Mononuclear cell (primary cell): ENCODE results near the gene FLII. TPM values are rescaled to one million over a fixed set of nuclear protein-coding genes. Genes with fewer than 3 reads are reported as not detected.

Experiments used
- H3K27me3 ChIP-seq: 2 replicates; pipeline ENCODE4 v1.6.0; 2011; ENCODE audit warnings: low read length, control low read depth; ENCODE audit not compliant: insufficient read depth
- H3K4me1 ChIP-seq: 2 replicates; pipeline ENCODE4 v1.5.1; 2011; ENCODE audit warnings: mild to moderate bottlenecking, low read length, control low read depth; ENCODE audit not compliant: insufficient read depth
- H3K4me3 ChIP-seq: 2 replicates; pipeline ENCODE4 v1.5.1; 2011; ENCODE audit warnings: mild to moderate bottlenecking, low read length, moderate library complexity
- H3K9me3 ChIP-seq: 2 replicates; pipeline ENCODE4 v1.5.1; 2011; ENCODE audit warnings: low read depth, mild to moderate bottlenecking, control low read depth, low read length
- total RNA-seq: library from RNA; depleted of rRNA; stranded (reverse); fragments of >200 nt; gene quantifications from one replicate; pipeline ENCODE4 v1.2.3, GENCODE V29; 2012

The FLII gene
- total RNA-seq, 1 donor, result 122 TPM

- no peak overlapping the region for H3K4me3 ChIP-seq
- no peaks in the 10 kb centered on the region for H3K4me1 ChIP-seq
- no peaks in the 10 kb centered on the region for H3K9me3 ChIP-seq
- H3K27me3 ChIP-seq, result no peaks in the 10 kb centered on the region
Observed at GRCh38 chr17:18238299-18238698, 20.2 kb downstream of the FLII start.

- no peaks in the 10 kb centered on the region for H3K27me3 ChIP-seq
- H3K9me3 ChIP-seq, result no peaks in the 10 kb centered on the region
- H3K4me3 ChIP-seq, result no peak overlapping the region
- no peaks in the 10 kb centered on the region for H3K4me1 ChIP-seq
Observed at GRCh38 chr17:18237461-18237860, 21.1 kb downstream of the FLII start.

GRCh38 chr17:18236494-18236893 is 22.0 kb downstream of the FLII start:
- no peak overlapping the region for H3K4me3 ChIP-seq
- H3K27me3 ChIP-seq, result no peaks in the 10 kb centered on the region
- no peaks in the 10 kb centered on the region for H3K4me1 ChIP-seq
- no peaks in the 10 kb centered on the region for H3K9me3 ChIP-seq

- Histone ChIP-seq H3K27me3 (no peaks in the 10 kb centered on the region), H3K4me3 (no peak overlapping the region), H3K4me1 (no peaks in the 10 kb centered on the region), H3K9me3 (no peaks in the 10 kb centered on the region)
Observed at GRCh38 chr17:18235743-18236256, 22.7 kb downstream of the FLII start.

- Histone ChIP-seq H3K9me3 (no peaks in the 10 kb centered on the region), H3K4me1 (no peaks in the 10 kb centered on the region), H3K27me3 (no peaks in the 10 kb centered on the region), H3K4me3 (no peak overlapping the region)
Observed at GRCh38 chr17:18234853-18235380, 23.6 kb downstream of the FLII start.

GRCh38 chr17:18233803-18234518 is 24.6 kb downstream of the FLII start:
- Histone ChIP-seq H3K27me3 (no peaks in the 10 kb centered on the region), H3K4me1 (no peaks in the 10 kb centered on the region), H3K4me3 (no peak overlapping the region), H3K9me3 (no peaks in the 10 kb centered on the region)

- no peak overlapping the region for H3K4me3 ChIP-seq
- no peaks in the 10 kb centered on the region for H3K9me3 ChIP-seq
- no peaks in the 10 kb centered on the region for H3K27me3 ChIP-seq
- H3K4me1 ChIP-seq, result peaks cover 8% of the 10 kb centered on the region
Observed at GRCh38 chr17:18231164-18231563, 27.4 kb downstream of the FLII start.

GRCh38 chr17:18230288-18231141 is 28.0 kb downstream of the FLII start:
- Histone ChIP-seq H3K4me1 (peaks cover 12% of the 10 kb centered on the region), H3K9me3 (no peaks in the 10 kb centered on the region), H3K4me3 (no peak overlapping the region), H3K27me3 (no peaks in the 10 kb centered on the region)

GRCh38 chr17:18229771-18230170 is 28.8 kb downstream of the FLII start:
- Histone ChIP-seq H3K4me3 (no peak overlapping the region), H3K27me3 (no peaks in the 10 kb centered on the region), H3K4me1 (peaks cover 16% of the 10 kb centered on the region), H3K9me3 (no peaks in the 10 kb centered on the region)

GRCh38 chr17:18229254-18229653 is 29.3 kb downstream of the FLII start:
- Histone ChIP-seq H3K4me1 (peaks cover 18% of the 10 kb centered on the region), H3K27me3 (no peaks in the 10 kb centered on the region), H3K4me3 (no peak overlapping the region), H3K9me3 (no peaks in the 10 kb centered on the region)

GRCh38 chr17:18228176-18228682 is 30.3 kb downstream of the FLII start:
- H3K27me3 ChIP-seq, result no peaks in the 10 kb centered on the region
- no peaks in the 10 kb centered on the region for H3K9me3 ChIP-seq
- no peak overlapping the region for H3K4me3 ChIP-seq
- H3K4me1 ChIP-seq, result peaks cover 18% of the 10 kb centered on the region

- no peaks in the 10 kb centered on the region for H3K27me3 ChIP-seq
- H3K4me3 ChIP-seq, result no peak overlapping the region
- H3K4me1 ChIP-seq, result peaks cover 18% of the 10 kb centered on the region
- no peaks in the 10 kb centered on the region for H3K9me3 ChIP-seq
Observed at GRCh38 chr17:18227635-18228034, 30.9 kb downstream of the FLII start.

- H3K27me3 ChIP-seq, result no peaks in the 10 kb centered on the region
Observed at GRCh38 chr17:18226284-18226945, 32.1 kb downstream of the FLII start.

GRCh38 chr17:18225642-18226283 is 32.8 kb downstream of the FLII start:
- peak overlapping the region; percentile 53 for H3K4me3 ChIP-seq

More at GRCh38 chr17:18226284-18226945, 32.1 kb downstream of the FLII start:
- Histone ChIP-seq H3K9me3 (no peaks in the 10 kb centered on the region), H3K4me1 (peaks cover 18% of the 10 kb centered on the region), H3K4me3 (peak overlapping the region; percentile 53)

More at GRCh38 chr17:18225642-18226283, 32.8 kb downstream of the FLII start:
- no peaks in the 10 kb centered on the region for H3K9me3 ChIP-seq
- no peaks in the 10 kb centered on the region for H3K27me3 ChIP-seq
- peaks cover 18% of the 10 kb centered on the region for H3K4me1 ChIP-seq
